ENCODE results near the gene UBAP2.

- no peak for TF ChIP-seq CTCF (IDR thresholded peaks at IDR 0.05)
- TF ChIP-seq POLR2A (IDR thresholded peaks at IDR 0.05), result no peak
- no peak for TF ChIP-seq POLR2AphosphoS5 (IDR thresholded peaks at IDR 0.05)
These were observed 133.6 kb downstream of the UBAP2 start for GRCh38 chr9:33914887-33915628.

Data from prostate gland (tissue), 2 donors.